Cardiac fibroblast (primary cell): ENCODE measurements around the gene APOC3.

Source experiments
- DNase-seq, 2 donors: peaks; one replicate each; pipeline versions ENCODE4 v3.0.0 to v3.0.0-alpha.2; 2010; ENCODE audit warnings: low read depth in 2 of 2
- H3K4me3 ChIP-seq, 2 donors: replicated peaks in 1 of 2; 1 replicate in 1 of 2; 2 replicates in 1 of 2; pipeline ENCODE4 v1.5.1; 2011; ENCODE audit warnings: low read depth in 2 of 2, low read length in 2 of 2, mild to moderate bottlenecking in 2 of 2, moderate library complexity in 1 of 2
- TF ChIP-seq, protein P1 (sequence below): IDR thresholded peaks from one replicate; pipeline ENCODE4 v1.5.1; 2011; ENCODE audit warnings: low read depth, mild to moderate bottlenecking, low read length, inconsistent platforms

Gene APOC3

DNA sequence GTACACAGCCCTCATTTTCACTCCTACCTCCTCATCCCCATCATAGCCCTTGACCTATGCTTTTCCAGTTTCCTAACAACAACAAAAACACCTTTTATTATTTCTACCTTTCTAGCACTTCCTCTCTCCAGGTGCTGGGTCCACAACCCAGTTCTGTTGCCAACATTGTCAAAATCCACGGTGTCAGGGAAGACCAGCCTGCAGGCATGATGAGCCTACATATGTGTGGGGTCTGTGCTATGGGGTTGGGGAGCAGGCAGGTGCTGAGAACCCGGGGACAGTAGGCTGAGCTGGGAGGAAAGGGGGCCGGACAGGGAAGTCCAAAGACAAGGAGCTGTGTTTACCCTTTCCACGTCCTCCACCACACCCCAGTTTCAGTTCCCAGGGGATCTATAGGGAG is 41.2 kb upstream of the APOC3 start:
- H3K4me3 ChIP-seq, result peak overlapping the region; percentile 74 to 85
- TF ChIP-seq, protein P1, sequence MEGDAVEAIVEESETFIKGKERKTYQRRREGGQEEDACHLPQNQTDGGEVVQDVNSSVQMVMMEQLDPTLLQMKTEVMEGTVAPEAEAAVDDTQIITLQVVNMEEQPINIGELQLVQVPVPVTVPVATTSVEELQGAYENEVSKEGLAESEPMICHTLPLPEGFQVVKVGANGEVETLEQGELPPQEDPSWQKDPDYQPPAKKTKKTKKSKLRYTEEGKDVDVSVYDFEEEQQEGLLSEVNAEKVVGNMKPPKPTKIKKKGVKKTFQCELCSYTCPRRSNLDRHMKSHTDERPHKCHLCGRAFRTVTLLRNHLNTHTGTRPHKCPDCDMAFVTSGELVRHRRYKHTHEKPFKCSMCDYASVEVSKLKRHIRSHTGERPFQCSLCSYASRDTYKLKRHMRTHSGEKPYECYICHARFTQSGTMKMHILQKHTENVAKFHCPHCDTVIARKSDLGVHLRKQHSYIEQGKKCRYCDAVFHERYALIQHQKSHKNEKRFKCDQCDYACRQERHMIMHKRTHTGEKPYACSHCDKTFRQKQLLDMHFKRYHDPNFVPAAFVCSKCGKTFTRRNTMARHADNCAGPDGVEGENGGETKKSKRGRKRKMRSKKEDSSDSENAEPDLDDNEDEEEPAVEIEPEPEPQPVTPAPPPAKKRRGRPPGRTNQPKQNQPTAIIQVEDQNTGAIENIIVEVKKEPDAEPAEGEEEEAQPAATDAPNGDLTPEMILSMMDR, result no peak
- no peak for DNase-seq

DNA sequence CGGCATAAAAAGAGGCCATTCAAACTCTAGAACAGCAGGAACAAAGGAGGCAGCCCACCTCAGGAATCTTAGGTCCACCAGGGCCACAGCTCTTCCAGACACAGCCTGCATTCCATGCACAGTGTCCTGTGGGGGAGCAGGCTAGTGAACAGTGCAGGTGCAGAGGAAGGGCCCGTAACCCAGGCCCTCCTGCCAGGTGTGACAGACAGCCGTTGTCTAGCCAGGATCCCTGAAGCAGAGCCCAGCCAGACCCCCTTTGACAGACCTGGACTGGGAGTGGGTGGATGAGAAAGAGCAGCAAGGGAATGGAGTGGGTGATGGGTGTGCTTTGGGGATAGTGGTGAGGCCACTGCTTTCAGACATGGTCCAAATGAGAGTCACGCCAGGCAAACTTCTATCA is 40.7 kb upstream of the APOC3 start:
- TF ChIP-seq, protein P1, result no peak
- no peak for DNase-seq
- no peak overlapping the region for H3K4me3 ChIP-seq

DNA sequence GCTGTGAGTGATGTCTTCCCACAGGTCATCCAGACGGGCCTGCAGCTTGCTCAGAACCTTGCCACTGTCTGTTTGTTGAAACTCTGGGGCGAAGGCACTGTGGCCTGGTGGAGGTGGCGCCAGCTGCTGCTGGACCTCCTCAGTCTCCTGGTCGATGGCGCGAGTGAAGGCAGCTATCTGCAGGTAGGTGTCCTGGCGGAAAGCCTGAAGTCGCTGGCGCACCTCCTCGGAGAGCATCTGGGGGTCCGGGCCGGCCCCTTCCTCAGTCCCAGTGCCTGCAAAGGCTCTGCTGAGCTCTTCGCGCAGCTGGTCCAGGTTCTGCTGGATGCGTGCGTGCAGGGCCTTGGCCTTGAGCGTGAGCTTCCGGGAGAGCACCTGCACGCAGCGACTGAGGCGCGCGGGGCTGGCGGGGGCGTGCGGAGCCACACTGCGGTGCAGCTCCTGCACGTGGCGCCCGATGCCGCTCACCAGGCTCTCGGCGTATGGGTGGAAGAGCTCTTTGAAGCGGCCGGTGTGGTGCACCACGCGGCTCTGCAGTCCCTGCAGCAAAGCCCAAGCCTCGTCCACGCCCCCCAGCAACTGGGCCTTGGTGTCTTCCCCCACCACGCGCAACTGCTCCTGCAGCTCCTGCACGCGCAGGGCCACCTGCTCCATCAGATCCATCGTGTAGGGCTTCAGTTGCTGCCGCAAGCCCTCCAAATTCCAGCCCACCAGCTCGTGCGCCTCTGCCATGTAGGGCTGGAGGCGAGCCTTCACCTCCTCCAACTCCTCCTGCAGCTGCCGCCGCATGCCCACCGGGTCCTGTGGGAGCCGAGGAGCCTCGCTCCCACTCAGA is 39.3 kb upstream of the APOC3 start:
- TF ChIP-seq, protein P1, result no peak
- no peak overlapping the region for H3K4me3 ChIP-seq
- no peak for DNase-seq

DNA sequence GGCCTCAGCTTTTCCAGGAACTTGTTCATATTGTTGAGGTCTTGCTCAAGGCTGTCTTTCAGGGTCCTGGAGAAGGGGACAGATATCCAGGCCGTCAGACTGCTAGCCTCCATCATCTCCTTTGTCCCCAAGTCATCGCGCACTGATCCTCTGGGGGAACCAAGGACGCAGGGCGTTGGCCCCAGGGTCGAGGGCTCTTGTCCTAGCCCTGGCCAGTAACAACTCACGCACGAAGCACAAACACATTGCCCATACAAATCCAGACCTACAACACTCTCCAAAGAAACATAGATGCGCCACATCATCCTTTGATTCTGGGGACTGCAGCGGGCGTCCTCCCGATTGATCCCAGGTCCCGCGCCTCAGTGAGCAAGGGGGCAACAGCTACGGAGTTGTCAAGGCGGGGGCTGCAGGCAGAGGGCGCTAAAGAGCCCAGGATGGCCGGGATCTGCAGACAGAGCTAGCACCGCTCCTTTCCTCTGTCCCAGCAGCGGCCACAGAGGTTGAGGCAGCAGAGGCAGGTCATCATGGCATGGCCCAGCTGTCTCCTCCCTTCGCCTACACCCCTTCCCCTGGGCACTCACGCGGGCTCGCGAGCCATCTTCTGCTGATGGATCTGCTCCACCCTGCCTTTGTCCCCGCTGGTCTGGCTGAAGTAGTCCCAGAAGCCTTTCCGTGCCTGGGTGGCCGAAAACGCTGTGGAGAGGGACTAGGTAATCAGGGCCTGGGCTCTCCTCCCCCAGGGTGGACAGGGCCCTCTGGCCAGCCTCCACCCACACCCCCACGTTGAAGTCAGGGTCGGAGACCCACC is 38.5 kb upstream of the APOC3 start:
- TF ChIP-seq, protein P1, result peak; percentile 96
- H3K4me3 ChIP-seq, result no peak overlapping the region
- peak; percentile 76 to 77 for DNase-seq

DNA sequence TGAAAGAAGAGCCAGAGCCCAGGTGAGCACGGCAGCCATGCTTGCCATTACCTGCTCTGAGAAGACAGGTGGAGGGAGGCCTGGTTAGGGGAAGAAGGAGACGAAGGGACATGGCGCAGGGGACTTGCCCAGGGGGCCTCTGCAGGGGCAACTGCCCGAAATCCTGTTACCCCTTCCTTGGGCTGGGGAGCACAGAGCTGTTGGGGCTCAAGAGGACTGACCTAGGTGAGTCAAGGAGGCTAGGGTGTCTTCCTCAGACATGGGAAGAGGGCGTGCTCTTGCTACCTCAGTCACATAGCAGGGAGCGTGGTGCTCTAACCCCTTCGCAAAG is 37.9 kb upstream of the APOC3 start, which contains the start of gene APOA5:
Gene APOA5, minus strand, starts transcription at position 67 of the 331 bp plus-strand sequence. Its CDS starts 19 bp downstream, at position 48.
- DNase-seq, result no peak
- TF ChIP-seq, protein P1, result no peak
- H3K4me3 ChIP-seq, result no peak within 1 kb of the TSS

DNA sequence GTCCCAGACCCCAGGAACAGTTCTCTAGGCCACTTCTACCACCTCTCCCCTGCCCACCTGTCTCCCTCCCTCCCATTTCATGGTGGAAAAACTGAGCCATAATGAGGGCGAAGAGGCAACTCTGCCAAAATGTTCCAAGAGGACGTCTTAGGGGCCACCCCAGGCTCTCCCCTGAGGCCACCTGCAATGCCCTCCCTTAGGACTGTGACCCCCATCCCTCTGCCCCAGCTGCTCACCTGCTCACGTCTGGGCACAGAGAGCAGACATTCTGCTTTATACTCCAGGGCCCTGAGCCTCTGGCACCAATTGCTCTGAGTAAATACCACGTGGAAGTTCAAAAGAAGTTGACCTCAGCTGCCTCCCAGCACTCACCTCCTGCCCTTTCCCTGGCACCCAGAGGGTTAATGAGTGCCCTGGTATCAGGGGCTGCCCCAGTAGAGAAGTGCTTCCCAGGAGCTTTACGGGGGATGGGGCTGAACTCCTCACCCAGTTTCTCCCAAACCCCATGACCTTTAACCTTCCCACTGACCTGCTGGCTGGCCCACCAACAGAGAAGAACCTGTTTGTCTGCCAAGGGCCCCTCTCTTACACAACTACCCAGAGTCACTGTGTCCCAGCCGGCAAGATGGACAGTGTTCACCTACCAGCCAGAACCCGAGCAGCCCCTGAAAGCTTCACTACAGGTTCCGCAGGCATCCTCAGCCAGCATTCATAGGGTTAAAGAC is 37.4 kb upstream of the APOC3 start:
- no peak for DNase-seq
- H3K4me3 ChIP-seq, result no peak overlapping the region
- TF ChIP-seq, protein P1, result no peak
